CD4-positive, alpha-beta T cell (primary cell): Measurements from ENCODE around the gene GNG5. TPM values are rescaled to one million over a fixed set of nuclear protein-coding genes. Genes with fewer than 3 reads are reported as not detected.

Experiments used
- ATAC-seq: fragments of 200-7000 bp; cut with Tn5 transposase; one replicate; pipeline ENCODE4 v1.10.0; 2022; ENCODE audit warnings: mild to moderate bottlenecking; ENCODE audit not compliant: poor library complexity
- CTCF ChIA-PET: fragments of 350-600 bp; sonication (Branson Sonifier 250); formaldehyde crosslinking; loops from one replicate; lab custom pipeline; 2021; ENCODE audit warnings: antibody characterized with exemption, inconsistent platforms; lab: Charles Lee
- POLR2A ChIA-PET: fragments of 350-600 bp; sonication (Branson Sonifier 250); formaldehyde crosslinking; loops from one replicate; lab custom pipeline; 2021; ENCODE audit warnings: antibody characterized with exemption, inconsistent platforms; lab: Charles Lee
- DNase-seq, 14 experiments: peaks; one replicate each; pipeline ENCODE4 v3.0.0-alpha.2; 2013 to 2020; ENCODE audit warnings: mixed read lengths in 2 of 14
- H3K27ac ChIP-seq, 2 donors: one replicate each; pipeline versions ENCODE4 v1.5.1 to v1.7.0; 2013; ENCODE audit warnings: low read length in 2 of 2, low read depth in 1 of 2, mild to moderate bottlenecking in 1 of 2
- H3K27me3 ChIP-seq, 2 experiments: 1 replicate in 1 of 2; 2 replicates in 1 of 2; pipeline versions ENCODE4 v1.6.1 to v1.7.0; 2013; ENCODE audit warnings: low read length in 2 of 2, control low read depth in 1 of 2, mild to moderate bottlenecking in 1 of 2, moderate library complexity in 1 of 2; ENCODE audit not compliant: insufficient read depth in 2 of 2, control insufficient read depth in 1 of 2
- H3K36me3 ChIP-seq: one replicate; pipeline ENCODE4 v1.6.1; 2013; ENCODE audit warnings: low read length, control low read depth; ENCODE audit not compliant: insufficient read depth
- H3K4me1 ChIP-seq: one replicate; pipeline ENCODE4 v1.6.1; 2013; ENCODE audit warnings: low read length, control low read depth; ENCODE audit not compliant: insufficient read depth
- H3K4me3 ChIP-seq: one replicate; pipeline ENCODE4 v1.5.1; 2013; ENCODE audit warnings: mild to moderate bottlenecking, low read length, moderate library complexity
- H3K9me3 ChIP-seq, 2 experiments: 1 replicate in 1 of 2; 2 replicates in 1 of 2; pipeline versions ENCODE4 v1.6.1 to v1.7.0; 2013; ENCODE audit warnings: low read length in 2 of 2, mild to moderate bottlenecking in 2 of 2, control low read depth in 1 of 2, moderate library complexity in 1 of 2; ENCODE audit not compliant: control insufficient read depth in 1 of 2, insufficient read depth in 1 of 2
- H3K27ac Mint-ChIP-seq: one replicate; pipeline ENCODE4 v1.8.0; 2020; ENCODE audit warnings: mixed read lengths
- H3K27me3 Mint-ChIP-seq: one replicate; pipeline ENCODE4 v1.8.0; 2021; ENCODE audit warnings: mixed read lengths
- H3K36me3 Mint-ChIP-seq: one replicate; pipeline ENCODE4 v1.8.0; 2021; ENCODE audit warnings: low read depth, mixed read lengths
- H3K4me1 Mint-ChIP-seq: one replicate; pipeline ENCODE4 v1.8.0; 2021; ENCODE audit warnings: low read depth, mixed read lengths
- H3K4me3 Mint-ChIP-seq: one replicate; pipeline ENCODE4 v1.8.0; 2020; ENCODE audit warnings: mild to moderate bottlenecking, mixed read lengths
- H3K9me3 Mint-ChIP-seq: one replicate; pipeline ENCODE4 v1.8.0; 2020; ENCODE audit warnings: mixed read lengths
- intact Hi-C, 2 experiments: fragments of 100-400 bp; cut with DNase I in 1 of 2; cut with micrococcal nuclease in 1 of 2; formaldehyde crosslinking; loops; one replicate each; pipeline versions ENCODE4 v1.15.1 to v1.9.0; 2023 to 2025; cut with DNase I, micrococcal nuclease
- total RNA-seq, 174 experiments: library from RNA in 2 of 174; stranded (reverse) in 2 of 174; gene quantifications; one replicate each; pipeline ENCODE4 v1.2.3 and lab custom pipeline; 2021 to 2026
- TF ChIP-seq, protein P1 (sequence below): fragments of 200-600 bp; IDR thresholded peaks from one replicate; pipeline ENCODE4 v1.8.0; 2022; ENCODE audit warnings: antibody characterized with exemption, mild to moderate bottlenecking

The GNG5 gene
- total RNA-seq, 2 experiments from 2014 or later, result 23.6 to 24.6 TPM

GRCh38 chr1:84506729-84507453 lies 510 bp upstream of the GNG5 start:
- Histone ChIP-seq H3K36me3 (no peaks in the 10 kb centered on the region), H3K4me1 (peaks cover 21% of the 10 kb centered on the region), H3K27me3 (no peaks in the 10 kb centered on the region), H3K27ac (peak overlapping the region; percentile 75 to 91), H3K9me3 (no peaks in the 10 kb centered on the region), H3K4me3 (peak overlapping the region; percentile 95)
- Mint-ChIP-seq H3K4me1 (peaks cover 55% of the 10 kb centered on the region), H3K27ac (peak overlapping the region; percentile 88), H3K9me3 (no peaks in the 10 kb centered on the region), H3K4me3 (peak overlapping the region; percentile 96), H3K36me3 (peaks cover 15% of the 10 kb centered on the region), H3K27me3 (no peaks in the 10 kb centered on the region)
- DNase-seq (peak in 1 of 14 experiments; percentile 9), ATAC-seq (no peak)
- CTCF ChIA-PET, result interaction anchor here (1.0 to 1.8 kb wide), 9 partner anchors 15 to 363 kb away, joined by 3 to 8 read pairs (median 3); partner anchors contain the start of gene PRKACB
- TF ChIP-seq, protein P1, sequence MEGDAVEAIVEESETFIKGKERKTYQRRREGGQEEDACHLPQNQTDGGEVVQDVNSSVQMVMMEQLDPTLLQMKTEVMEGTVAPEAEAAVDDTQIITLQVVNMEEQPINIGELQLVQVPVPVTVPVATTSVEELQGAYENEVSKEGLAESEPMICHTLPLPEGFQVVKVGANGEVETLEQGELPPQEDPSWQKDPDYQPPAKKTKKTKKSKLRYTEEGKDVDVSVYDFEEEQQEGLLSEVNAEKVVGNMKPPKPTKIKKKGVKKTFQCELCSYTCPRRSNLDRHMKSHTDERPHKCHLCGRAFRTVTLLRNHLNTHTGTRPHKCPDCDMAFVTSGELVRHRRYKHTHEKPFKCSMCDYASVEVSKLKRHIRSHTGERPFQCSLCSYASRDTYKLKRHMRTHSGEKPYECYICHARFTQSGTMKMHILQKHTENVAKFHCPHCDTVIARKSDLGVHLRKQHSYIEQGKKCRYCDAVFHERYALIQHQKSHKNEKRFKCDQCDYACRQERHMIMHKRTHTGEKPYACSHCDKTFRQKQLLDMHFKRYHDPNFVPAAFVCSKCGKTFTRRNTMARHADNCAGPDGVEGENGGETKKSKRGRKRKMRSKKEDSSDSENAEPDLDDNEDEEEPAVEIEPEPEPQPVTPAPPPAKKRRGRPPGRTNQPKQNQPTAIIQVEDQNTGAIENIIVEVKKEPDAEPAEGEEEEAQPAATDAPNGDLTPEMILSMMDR, result no peak
- POLR2A ChIA-PET, result interaction anchor here (0.6 to 4.3 kb wide), 23 partner anchors 8 to 770 kb away, joined by 3 to 81 read pairs (median 3); partner anchors contain the start of genes BCL10, CTBS, PRKACB and RPF1
- intact Hi-C loops, result loop anchor here (1.0 to 10.0 kb wide), 8 partner anchors 28 to 768 kb away; partner anchors contain the start of genes PRKACB (in 2 of the 2), BCL10 (in 1 of the 2), CTBS (in 1 of the 2) and RPF1 (in 1 of the 2)

- intact Hi-C loops, result loop anchor here (1.0 to 10.0 kb wide), 10 partner anchors 26 to 769 kb away; partner anchors contain the start of genes PRKACB (in 2 of the 2), SSX2IP (in 2 of the 2), BCL10 (in 1 of the 2) and CTBS (in 1 of the 2)
- Mint-ChIP-seq H3K27me3 (no peaks in the 10 kb centered on the region), H3K4me3 (peak overlapping the region; percentile 96), H3K9me3 (no peaks in the 10 kb centered on the region), H3K4me1 (peaks cover 68% of the 10 kb centered on the region), H3K36me3 (peaks cover 28% of the 10 kb centered on the region), H3K27ac (peak overlapping the region; percentile 88)
- Histone ChIP-seq H3K4me1 (peaks cover 21% of the 10 kb centered on the region), H3K27ac (peak overlapping the region; percentile 58 to 75), H3K4me3 (peak overlapping the region; percentile 95), H3K9me3 (no peaks in the 10 kb centered on the region), H3K36me3 (peaks cover 2% of the 10 kb centered on the region), H3K27me3 (no peaks in the 10 kb centered on the region)
- peak; percentile 16 for ATAC-seq
- DNase-seq, result no peak
- TF ChIP-seq, protein P1, result no peak
- ChIA-PET POLR2A (interaction anchor here (0.9 to 4.3 kb wide), 19 partner anchors 8 to 771 kb away, joined by 3 to 81 read pairs (median 4); partner anchors contain the start of genes BCL10, CTBS, PRKACB and RPF1), CTCF (interaction anchor here (1.2 to 2.1 kb wide), 7 partner anchors 16 to 248 kb away, joined by 3 to 8 read pairs (median 3); partner anchors contain the start of gene CTBS)
These were observed 834 bp downstream of the GNG5 start for GRCh38 chr1:84505493-84506001.
